ENCODE results near the gene KCNB1. TPM values are rescaled to one million over a fixed set of nuclear protein-coding genes. Genes with fewer than 3 reads are reported as not detected.

Gene KCNB1
- total RNA-seq, 1 experiment from 2014 or later = 0.68 TPM

DNA sequence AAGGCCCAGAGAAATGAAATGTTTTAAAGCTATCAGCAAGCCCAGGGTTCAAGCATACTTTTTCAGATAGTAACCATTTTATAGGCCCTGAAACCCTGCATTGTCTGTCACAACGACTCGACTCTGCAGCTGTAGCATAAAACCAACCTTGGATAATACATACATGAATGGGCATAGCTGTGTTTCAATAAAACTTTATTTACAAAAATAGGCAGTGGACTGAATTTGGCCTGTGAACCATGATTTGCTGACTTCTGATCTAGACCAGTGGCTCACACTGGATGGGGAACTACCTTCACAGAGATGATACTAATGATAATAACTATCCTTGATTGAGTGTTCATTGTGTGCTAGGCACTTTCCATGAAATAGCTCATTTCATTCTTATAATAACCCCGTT lies 107.3 kb downstream of the KCNB1 start:
- no peak overlapping the region for H3K27ac Mint-ChIP-seq
- Histone ChIP-seq H3K18ac (ENCODE audit: insufficient read length, low read depth, low read length) (no peak overlapping the region), H3K27me3 (ENCODE audit: insufficient read depth, low read length) (0 out of 2 replicates have a peak, but pooled peaks cover 2% of the 10 kb centered on the region), H3K14ac (ENCODE audit: insufficient read depth, low read length) (no peak overlapping the region), H2BK20ac (ENCODE audit: low read depth, low read length, poor library complexity, severe bottlenecking) (no peak overlapping the region), H2AK5ac (ENCODE audit: insufficient read length, low read length) (no peak overlapping the region), H3K27ac (ENCODE audit: insufficient read length, low read depth, low read length) (no peak overlapping the region), H3K23ac (ENCODE audit: insufficient read length, low read depth, low read length) (no peak overlapping the region), H3K4me1 (ENCODE audit: insufficient read depth, low read length) (no peaks in the 10 kb centered on the region), H3K79me1 (ENCODE audit: insufficient read depth, low read depth, low read length, poor library complexity, severe bottlenecking) (no peaks in the 10 kb centered on the region), H3T11ph (ENCODE audit: low read length) (no peak overlapping the region), H3K9ac (ENCODE audit: extremely low read depth, insufficient read length, low read length) (no peak overlapping the region), H3K4ac (ENCODE audit: low read depth, low read length) (no peak overlapping the region), H2BK12ac (ENCODE audit: insufficient read length, low read depth, low read length) (no peak overlapping the region), H4K91ac (ENCODE audit: insufficient read length, low read depth, low read length) (no peak overlapping the region), H2BK5ac (ENCODE audit: insufficient read length, low read length) (no peak overlapping the region), H3K56ac (ENCODE audit: insufficient read length, low read depth, low read length) (no peak overlapping the region), H4K5ac (ENCODE audit: insufficient read length, low read depth, low read length) (no peak overlapping the region), H2BK15ac (ENCODE audit: low read depth, low read length) (no peak overlapping the region), H3K4me2 (ENCODE audit: insufficient read depth, insufficient read length, low read length) (no peak overlapping the region), H2BK120ac (ENCODE audit: low read depth, low read length, poor library complexity, severe bottlenecking) (no peak overlapping the region), H4K20me1 (ENCODE audit: control insufficient read depth, insufficient read depth, insufficient read length) (no peaks in the 10 kb centered on the region), H3K9me3 (ENCODE audit: control insufficient read depth, low read depth, low read length) (no peaks in the 10 kb centered on the region), H2AFZ (ENCODE audit: low read length) (no peak overlapping the region), H4K8ac (replicated peaks; ENCODE audit: insufficient read length, low read depth, low read length) (no peak overlapping the region), H3K79me2 (ENCODE audit: insufficient read depth, low read length) (no peaks in the 10 kb centered on the region), H3K23me2 (ENCODE audit: insufficient read length, low read depth, low read length, poor library complexity, severe bottlenecking) (no peaks in the 10 kb centered on the region)
- no peaks in the 10 kb centered on the region for H3K9me3 Mint-ChIP-seq
- no CpG with 5 or more reads among the region's 3 CpGs for WGBS (ENCODE audit: extremely low coverage, insufficient read length, low lambda C conversion rate)
- TF ChIP-seq, protein P1, sequence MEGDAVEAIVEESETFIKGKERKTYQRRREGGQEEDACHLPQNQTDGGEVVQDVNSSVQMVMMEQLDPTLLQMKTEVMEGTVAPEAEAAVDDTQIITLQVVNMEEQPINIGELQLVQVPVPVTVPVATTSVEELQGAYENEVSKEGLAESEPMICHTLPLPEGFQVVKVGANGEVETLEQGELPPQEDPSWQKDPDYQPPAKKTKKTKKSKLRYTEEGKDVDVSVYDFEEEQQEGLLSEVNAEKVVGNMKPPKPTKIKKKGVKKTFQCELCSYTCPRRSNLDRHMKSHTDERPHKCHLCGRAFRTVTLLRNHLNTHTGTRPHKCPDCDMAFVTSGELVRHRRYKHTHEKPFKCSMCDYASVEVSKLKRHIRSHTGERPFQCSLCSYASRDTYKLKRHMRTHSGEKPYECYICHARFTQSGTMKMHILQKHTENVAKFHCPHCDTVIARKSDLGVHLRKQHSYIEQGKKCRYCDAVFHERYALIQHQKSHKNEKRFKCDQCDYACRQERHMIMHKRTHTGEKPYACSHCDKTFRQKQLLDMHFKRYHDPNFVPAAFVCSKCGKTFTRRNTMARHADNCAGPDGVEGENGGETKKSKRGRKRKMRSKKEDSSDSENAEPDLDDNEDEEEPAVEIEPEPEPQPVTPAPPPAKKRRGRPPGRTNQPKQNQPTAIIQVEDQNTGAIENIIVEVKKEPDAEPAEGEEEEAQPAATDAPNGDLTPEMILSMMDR (conservative IDR thresholded peaks at IDR 0.05) = no peak
- peaks cover 37% of the 10 kb centered on the region for H3K27me3 Mint-ChIP-seq (ENCODE audit: low read depth)
- peaks cover 11 to 16% of the 10 kb centered on the region in 2 experiments for H3K4me1 Mint-ChIP-seq
- no peaks in the 10 kb centered on the region for H3K36me3 Mint-ChIP-seq (ENCODE audit: insufficient read depth in 1 of 3, low read depth in 3 of 3)
- H3K4me3 Mint-ChIP-seq = no peak overlapping the region
- no peak for DNase-seq

All from H9 (cell line).